NCI-H2107 treated with DMSO at 0.1 percent for 48 hours (cell line): ENCODE results near the gene SELENOO.
A peak's percentile ranks its signal among the peaks of the same experiment; 100 is the strongest.

Experiments used
- DNase-seq: peaks from one replicate; lab custom pipeline; 2025; ENCODE audit not compliant: unreplicated experiment; lab: John Stamatoyannopoulos, UW

SELENOO gene

GRCh38 chr22:50252082-50253045 lies 51.6 kb downstream of the SELENOO start:
- DNase-seq = no peak

- DNase-seq = no peak
These were observed 52.5 kb downstream of the SELENOO start for GRCh38 chr22:50253046-50253915.

DNA sequence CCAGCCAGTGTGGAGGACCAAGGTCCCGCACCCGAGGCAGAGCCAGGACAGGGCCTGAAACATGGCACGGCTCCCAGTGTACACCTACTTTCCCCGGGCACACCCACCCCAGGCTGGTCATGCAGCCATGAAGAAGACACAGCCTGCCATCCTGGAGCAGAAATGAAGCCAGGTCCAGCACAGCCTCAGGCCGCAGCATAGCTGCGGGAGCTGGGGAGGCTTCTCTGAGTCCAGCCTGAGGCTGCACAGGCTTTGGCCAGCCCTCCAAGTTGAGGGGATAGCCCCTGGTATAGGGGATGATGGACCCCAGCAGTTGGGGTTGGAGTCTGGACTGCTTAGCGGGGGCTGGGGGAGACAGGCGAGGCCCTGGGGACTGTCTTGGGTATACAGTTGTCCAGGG lies 53.1 kb downstream of the SELENOO start:
- no peak for DNase-seq

DNA sequence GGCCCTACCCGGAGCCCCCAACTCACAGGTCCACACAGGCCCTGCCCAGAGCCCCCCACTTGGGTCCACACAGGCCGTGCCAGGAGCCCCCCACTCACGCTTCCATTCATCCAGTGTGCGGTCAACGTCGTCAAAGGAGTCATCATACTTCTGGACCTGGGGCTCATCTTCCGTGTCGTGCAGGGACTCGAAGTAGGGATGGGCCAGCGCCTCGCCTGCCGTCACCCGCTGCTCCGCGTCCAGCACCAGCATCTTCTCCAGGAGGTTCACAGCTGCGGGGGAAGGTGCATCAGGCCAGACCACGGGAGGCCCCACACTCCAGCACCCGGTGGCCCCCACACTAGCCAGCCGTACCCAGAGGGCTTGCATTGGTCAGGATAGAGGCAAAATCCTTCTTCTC lies 54.3 kb downstream of the SELENOO start:
- DNase-seq = no peak

GRCh38 chr22:50255607-50256006 lies 54.8 kb downstream of the SELENOO start:
- DNase-seq = no peak

- DNase-seq = no peak
These were observed 55.5 kb downstream of the SELENOO start for GRCh38 chr22:50256258-50256862.

- no peak for DNase-seq
These were observed 56.2 kb downstream of the SELENOO start for GRCh38 chr22:50257041-50257440.

- DNase-seq = no peak
These were observed 56.9 kb downstream of the SELENOO start for GRCh38 chr22:50257451-50258360.

DNA sequence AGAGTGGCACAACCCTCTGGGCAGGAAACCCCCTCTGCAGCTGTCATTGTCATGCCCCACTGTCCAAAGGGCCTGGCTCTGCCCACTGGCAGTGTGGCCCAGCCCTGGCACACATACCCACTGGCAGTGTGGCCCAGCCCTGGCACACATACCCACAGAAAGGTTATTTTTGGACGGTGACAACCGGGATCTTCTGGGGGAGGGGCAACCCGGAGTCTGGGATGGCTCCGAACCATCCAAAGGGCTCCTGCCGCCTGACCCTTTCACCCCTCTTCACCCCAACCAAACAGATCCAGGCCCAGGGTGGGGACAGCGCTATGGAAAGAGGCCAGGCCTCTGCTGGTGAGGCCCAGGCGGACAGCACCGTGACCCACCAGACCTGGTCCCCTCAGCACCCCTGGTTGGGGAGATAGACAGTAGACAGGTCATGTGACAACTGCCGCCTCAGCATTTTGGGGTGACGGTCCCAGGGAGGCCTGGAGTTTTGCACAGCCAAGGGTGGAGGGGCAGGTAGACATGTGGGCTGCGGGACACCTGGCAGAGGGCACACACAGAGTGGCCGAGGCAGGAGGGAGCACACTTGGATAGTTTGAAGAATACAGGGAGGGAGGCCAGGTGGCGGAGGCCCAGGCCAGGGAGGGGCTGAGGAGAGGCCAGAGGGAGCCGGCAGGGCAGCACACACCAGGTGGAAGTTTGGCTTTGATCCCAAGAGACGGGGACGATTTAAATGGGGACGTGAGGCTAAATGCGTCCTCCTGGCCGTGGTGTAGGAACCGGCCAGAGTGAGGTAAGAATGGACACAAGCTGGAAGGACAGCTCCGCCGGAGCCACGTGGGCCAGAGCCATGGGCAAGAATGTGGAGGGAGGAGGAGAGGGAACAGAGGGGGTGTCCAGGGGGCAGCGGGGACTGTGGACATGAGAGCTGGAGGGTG lies 57.8 kb downstream of the SELENOO start:
- DNase-seq = no peak

DNA sequence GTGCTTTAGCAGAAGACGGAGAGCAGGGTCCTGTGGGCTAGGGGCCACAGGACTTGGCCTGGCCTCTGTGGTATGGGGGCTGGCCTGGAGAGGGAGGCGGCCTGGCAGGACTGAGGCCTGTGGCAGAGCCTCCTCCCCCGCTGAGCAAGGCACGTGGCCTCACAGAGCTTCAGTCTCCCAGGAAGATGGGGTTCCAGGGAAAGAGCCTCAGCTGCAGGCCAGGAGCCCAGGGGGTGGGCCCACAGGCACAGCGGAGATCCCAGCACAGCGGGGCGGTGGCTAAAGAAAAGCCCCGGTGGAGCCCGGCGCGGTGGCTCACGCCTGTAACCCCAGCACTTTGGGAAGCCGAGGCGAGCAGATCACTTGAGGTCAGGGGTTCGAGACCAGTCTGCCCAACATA lies 58.5 kb downstream of the SELENOO start:
- no peak for DNase-seq

GRCh38 chr22:50260434-50260800 lies 59.6 kb downstream of the SELENOO start:
- DNase-seq = no peak

DNA sequence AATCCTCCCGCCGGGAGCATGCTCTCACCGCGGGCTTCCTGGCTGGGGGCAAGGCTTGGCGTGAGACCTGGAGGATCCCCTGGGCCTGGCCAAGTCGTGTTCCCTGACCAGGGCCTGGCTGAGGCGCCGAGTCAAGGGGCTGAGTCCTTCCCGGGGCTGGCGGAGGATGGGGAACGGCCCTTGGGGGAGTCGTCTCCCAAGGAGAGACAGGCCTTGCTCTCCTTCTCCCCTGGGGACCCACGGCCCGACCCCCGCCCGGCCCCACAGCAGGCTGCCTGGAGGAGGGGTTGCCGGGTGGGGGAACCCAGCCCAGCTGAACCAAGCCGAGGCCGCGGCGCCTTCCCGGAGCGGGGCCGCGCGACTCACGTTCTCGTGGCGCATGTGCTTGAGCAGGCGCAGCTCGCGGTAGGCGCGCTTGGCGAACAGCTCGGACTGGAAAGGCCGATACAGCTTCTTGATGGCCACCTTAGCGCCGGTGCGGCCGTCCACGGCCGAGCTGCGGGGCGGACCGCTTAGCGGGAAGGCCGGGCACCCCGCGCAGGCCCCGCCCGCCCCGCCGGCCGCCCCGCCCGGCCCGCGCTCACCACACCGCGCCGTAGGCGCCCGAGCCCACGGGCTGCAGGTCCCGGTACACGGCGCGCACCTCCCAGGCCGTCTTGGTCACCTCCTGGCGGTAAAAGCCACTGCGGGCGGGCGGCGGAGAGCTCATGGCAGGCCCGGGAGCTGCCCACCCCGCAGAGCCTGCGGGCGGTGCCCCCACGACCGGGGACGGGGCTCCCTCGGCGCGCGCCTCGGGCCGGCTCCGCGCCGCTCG lies 60.2 kb downstream of the SELENOO start:
- no peak for DNase-seq

DNA sequence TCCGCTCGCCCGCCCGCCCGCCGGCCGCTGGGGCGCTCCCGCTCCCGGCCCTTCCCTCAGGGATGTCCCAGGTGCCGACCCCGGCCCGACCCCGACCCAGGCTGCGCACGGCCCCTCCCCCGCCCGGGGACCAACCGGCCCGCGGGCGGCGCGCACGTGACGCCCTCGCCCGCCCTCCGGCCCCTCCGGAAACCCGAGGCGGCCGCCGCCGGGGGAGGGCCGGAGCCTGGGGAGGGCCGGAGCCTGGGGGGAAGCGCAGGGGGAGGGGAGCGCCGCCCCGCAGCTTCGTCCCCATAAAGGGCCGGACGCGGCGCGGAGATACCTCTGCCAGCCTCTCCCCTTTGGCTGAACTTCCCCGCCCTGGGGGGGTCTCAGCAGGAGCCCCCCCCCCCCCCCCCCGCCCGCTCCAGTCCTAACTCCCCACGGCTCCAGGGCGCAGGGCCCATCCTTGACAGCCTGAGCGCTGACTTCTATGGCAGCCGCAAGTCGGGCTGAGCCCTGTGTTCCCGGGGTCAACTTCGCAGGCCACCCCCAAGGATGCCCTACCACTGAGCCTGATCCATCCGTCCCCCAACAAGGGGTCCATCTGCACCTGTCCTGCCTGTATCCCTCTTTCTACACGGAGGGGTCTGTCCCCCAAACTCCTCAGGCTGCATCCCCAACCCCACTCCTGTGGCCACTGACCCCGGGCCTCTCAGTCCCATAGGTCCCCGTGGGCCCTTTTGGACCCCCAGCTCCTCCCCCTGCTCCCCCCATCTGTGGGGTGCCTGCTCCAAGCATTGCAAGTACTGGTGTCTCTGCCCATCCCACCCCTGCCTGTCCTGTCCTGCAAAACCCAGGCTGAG lies 61.0 kb downstream of the SELENOO start, which contains the start of gene MAPK12:
Gene MAPK12, minus strand, starts transcription at position 69 of the 845 bp plus-strand sequence. CDS start 174 bp downstream, outside the sequence.
- no peak for DNase-seq

DNA sequence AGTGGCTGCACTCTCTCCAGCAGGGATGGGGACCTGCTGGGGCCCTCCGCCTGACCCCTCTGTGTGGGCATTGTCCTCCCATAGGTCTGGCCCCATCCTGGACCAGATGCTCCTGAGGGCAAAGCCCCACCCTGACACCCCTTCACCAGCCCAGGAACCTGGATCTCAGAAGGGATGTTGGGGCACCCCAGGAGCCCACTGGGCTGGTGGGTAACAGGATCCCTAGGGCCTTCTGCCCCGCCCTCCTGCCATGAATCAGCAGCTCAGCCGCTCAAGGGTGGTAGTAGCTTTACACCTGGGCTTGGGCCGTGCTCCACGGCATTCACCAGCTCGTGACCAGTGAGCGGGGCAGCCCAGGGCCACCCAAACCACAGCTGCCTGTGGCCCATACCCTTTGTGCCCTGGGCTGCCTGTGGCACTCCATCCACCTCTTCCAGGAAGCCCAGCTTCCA lies 61.7 kb downstream of the SELENOO start:
- peak; percentile 28 for DNase-seq

DNA sequence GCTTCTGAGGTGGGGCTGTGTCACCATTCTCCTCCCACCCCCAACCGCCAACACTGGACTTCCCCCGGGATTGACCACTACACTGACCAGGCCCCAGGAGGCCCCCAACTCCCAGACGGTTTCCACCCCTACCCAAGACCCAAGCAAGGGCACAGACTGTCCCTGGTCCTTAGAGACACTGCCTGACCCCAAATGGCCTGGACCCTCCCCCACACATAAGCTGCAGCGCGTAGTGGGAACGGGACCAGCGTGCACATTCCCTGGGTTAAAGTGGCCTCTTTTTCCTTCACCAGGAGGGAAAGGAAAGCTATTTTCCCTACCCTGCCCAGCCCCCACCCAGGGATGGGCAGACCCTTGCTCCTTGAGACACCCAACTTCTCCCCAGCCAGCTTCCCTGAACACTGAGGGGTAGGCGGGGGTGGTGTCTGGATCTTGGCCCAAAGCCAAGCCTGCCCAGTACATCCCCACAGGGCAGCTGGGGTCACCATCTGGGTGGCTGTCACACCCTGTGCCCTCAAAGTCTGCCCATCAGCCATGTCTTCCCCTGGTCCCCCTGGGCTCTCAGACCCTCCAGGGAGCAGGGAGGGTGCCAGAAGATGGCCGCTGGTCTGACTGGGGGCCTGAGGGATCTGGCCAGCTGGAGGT lies 62.3 kb downstream of the SELENOO start:
- DNase-seq = no peak

GRCh38 chr22:50264104-50264745 lies 63.4 kb downstream of the SELENOO start:
- DNase-seq = no peak
